H1 (cell line): ENCODE results near the gene PIK3C2G. TPM values are rescaled to one million over a fixed set of nuclear protein-coding genes. Genes with fewer than 3 reads are reported as not detected.

Experiments used
- CTCF ChIA-PET: fragments of 300-600 bp; sonication (Branson Sonifier 250); formaldehyde crosslinking; loops from one replicate; lab custom pipeline; 2021; ENCODE audit not compliant: partially characterized antibody; lab: Charles Lee
- POLR2A ChIA-PET: fragments of 300-600 bp; sonication (Branson Sonifier 250); formaldehyde crosslinking; loops from one replicate; lab custom pipeline; 2021; ENCODE audit warnings: inconsistent platforms; ENCODE audit not compliant: partially characterized antibody; lab: Charles Lee
- DNase-seq, 2 experiments: peaks; one replicate each; pipeline versions ENCODE4 v3.0.0 to v3.0.0-alpha.2; 2010 to 2022; ENCODE audit warnings: low spot score in 2 of 2, low read depth in 1 of 2, mixed read lengths in 1 of 2
- FAIRE-seq: peaks from 2 replicates; lab custom pipeline; 2011; peaks lifted over from hg19 to GRCh38; lab: Jason Lieb, UNC
- H2AFZ ChIP-seq: 2 replicates; pipeline ENCODE4 v1.8.1; 2012; ENCODE audit warnings: low read length, inconsistent platforms
- H2AK5ac ChIP-seq: 2 replicates; pipeline ENCODE4 v1.6.1; 2013; ENCODE audit warnings: low read depth, low read length
- H2BK120ac ChIP-seq: replicated peaks from 2 replicates; pipeline ENCODE3; 2013; ENCODE audit warnings: low read depth, low read length, inconsistent platforms
- H2BK12ac ChIP-seq: 2 replicates; pipeline ENCODE4 v1.6.1; 2013; ENCODE audit warnings: low read depth, low read length
- H2BK15ac ChIP-seq: 2 replicates; pipeline ENCODE4 v1.6.1; 2013; ENCODE audit warnings: low read length
- H2BK20ac ChIP-seq: 2 replicates; pipeline ENCODE4 v1.6.1; 2013; ENCODE audit warnings: low read length
- H2BK5ac ChIP-seq: 2 replicates; pipeline ENCODE4 v1.6.1; 2013; ENCODE audit warnings: low read depth, low read length
- H3K14ac ChIP-seq: 2 replicates; pipeline ENCODE4 v1.6.1; 2013; ENCODE audit warnings: inconsistent platforms; ENCODE audit not compliant: insufficient read length
- H3K18ac ChIP-seq: 2 replicates; pipeline ENCODE4 v1.6.1; 2013; ENCODE audit warnings: low read length; ENCODE audit errors: extremely low read depth
- H3K23ac ChIP-seq: 2 replicates; pipeline ENCODE4 v1.6.1; 2013; ENCODE audit warnings: inconsistent platforms; ENCODE audit not compliant: insufficient read length
- H3K23me2 ChIP-seq: 2 replicates; pipeline ENCODE4 v1.6.1; 2013; ENCODE audit warnings: low read depth, low read length
- H3K27ac ChIP-seq: 2 replicates; pipeline ENCODE4 v1.6.1; 2011; ENCODE audit warnings: low read depth, low read length, inconsistent platforms
- H3K27me3 ChIP-seq, 4 experiments: replicated peaks in 1 of 4; 1 replicate in 1 of 4; 2 replicates in 3 of 4; pipeline versions ENCODE4 v1.6.1 to v1.8.1; 2011 to 2013; ENCODE audit warnings: low read length in 3 of 4, mild to moderate bottlenecking in 3 of 4, inconsistent platforms in 2 of 4, mixed read lengths in 2 of 4, moderate library complexity in 1 of 4; ENCODE audit not compliant: control insufficient read depth in 3 of 4, insufficient read depth in 3 of 4; ENCODE audit errors: extremely low read depth in 1 of 4
- H3K36me3 ChIP-seq, 4 experiments: 2 replicates each; pipeline versions ENCODE4 v1.6.1 to v1.8.1; 2011 to 2013; ENCODE audit warnings: mild to moderate bottlenecking in 4 of 4, low read length in 3 of 4, moderate library complexity in 2 of 4, control low read depth in 1 of 4, inconsistent platforms in 1 of 4; ENCODE audit not compliant: insufficient read depth in 4 of 4, control insufficient read depth in 2 of 4
- H3K4ac ChIP-seq: replicated peaks from 2 replicates; pipeline ENCODE3; 2013; ENCODE audit warnings: low read length, low read depth, mixed read lengths, inconsistent platforms; ENCODE audit not compliant: insufficient read length
- H3K4me1 ChIP-seq, 4 experiments: replicated peaks in 1 of 4; 1 replicate in 1 of 4; 2 replicates in 3 of 4; pipeline versions ENCODE4 v1.6.1 to v1.8.1; 2011 to 2013; ENCODE audit warnings: low read length in 3 of 4, inconsistent platforms in 2 of 4, mixed read lengths in 1 of 4; ENCODE audit not compliant: insufficient read depth in 4 of 4, control insufficient read depth in 3 of 4
- H3K4me2 ChIP-seq, 2 experiments: 2 replicates each; pipeline versions ENCODE4 v1.6.1 to v1.8.1; 2011 to 2013; ENCODE audit warnings: low read depth in 2 of 2, low read length in 2 of 2, control low read depth in 1 of 2, inconsistent platforms in 1 of 2, mild to moderate bottlenecking in 1 of 2; ENCODE audit not compliant: insufficient read depth in 1 of 2
- H3K4me3 ChIP-seq, 4 experiments: fragments of 200-600, 300-600 bp in 1 of 4; sonication (generic), shearing (Covaris generic), sonication (Bioruptor Twin) in 1 of 4; 2 replicates each; pipeline versions ENCODE4 v1.5.1 to v1.8.1; 2011 to 2016; ENCODE audit warnings: low read length in 4 of 4, low read depth in 3 of 4, control low read depth in 2 of 4, inconsistent platforms in 2 of 4, mild to moderate bottlenecking in 2 of 4, mixed read lengths in 1 of 4, moderate library complexity in 1 of 4; ENCODE audit not compliant: insufficient read depth in 2 of 4; ENCODE audit errors: extremely low read depth in 1 of 4
- H3K56ac ChIP-seq: replicated peaks from 2 replicates; pipeline ENCODE3; 2013; ENCODE audit warnings: low read depth, mild to moderate bottlenecking, mixed read lengths, low read length, inconsistent platforms; ENCODE audit not compliant: insufficient read length
- H3K79me1 ChIP-seq: 2 replicates; pipeline ENCODE4 v1.6.1; 2013; ENCODE audit warnings: low read depth, low read length, control low read depth
- H3K79me2 ChIP-seq, 2 experiments: 2 replicates each; pipeline versions ENCODE4 v1.6.1 to v1.8.1; 2012 to 2013; ENCODE audit warnings: low read length in 2 of 2, mild to moderate bottlenecking in 2 of 2, inconsistent platforms in 1 of 2; ENCODE audit not compliant: insufficient read depth in 2 of 2, control insufficient read depth in 1 of 2
- H3K9ac ChIP-seq, 4 experiments: replicated peaks in 1 of 4; 1 replicate in 1 of 4; 2 replicates in 3 of 4; pipeline versions ENCODE4 v1.6.1 to v1.8.1; 2011 to 2013; ENCODE audit warnings: low read depth in 3 of 4, low read length in 3 of 4, control low read depth in 2 of 4, mild to moderate bottlenecking in 2 of 4, moderate library complexity in 2 of 4, inconsistent platforms in 1 of 4; ENCODE audit errors: extremely low read depth in 1 of 4
- H3K9me3 ChIP-seq, 2 experiments: 2 replicates each; pipeline versions ENCODE4 v1.6.1 to v1.8.1; 2012 to 2013; ENCODE audit warnings: mild to moderate bottlenecking in 2 of 2, moderate library complexity in 2 of 2, control low read depth in 1 of 2, inconsistent platforms in 1 of 2, low read depth in 1 of 2, low read length in 1 of 2, mixed read lengths in 1 of 2; ENCODE audit not compliant: insufficient read depth in 2 of 2
- H4K20me1 ChIP-seq, 2 experiments: replicated peaks in 1 of 2; 2 replicates each; pipeline versions ENCODE3 to v1.8.1; 2011 to 2013; ENCODE audit warnings: inconsistent platforms in 2 of 2, low read length in 2 of 2, mild to moderate bottlenecking in 1 of 2; ENCODE audit not compliant: insufficient read depth in 2 of 2, control insufficient read depth in 1 of 2
- H4K5ac ChIP-seq: 2 replicates; pipeline ENCODE4 v1.6.1; 2013; ENCODE audit warnings: low read length, low read depth, mixed read lengths, inconsistent platforms; ENCODE audit not compliant: insufficient read length
- H4K8ac ChIP-seq: 2 replicates; pipeline ENCODE4 v1.8.0; 2013; ENCODE audit warnings: mild to moderate bottlenecking, moderate library complexity, low read length, inconsistent platforms; ENCODE audit not compliant: insufficient read depth; ENCODE audit errors: extremely low read depth
- H4K91ac ChIP-seq: replicated peaks from 2 replicates; pipeline ENCODE3; 2013; ENCODE audit warnings: low read length, mixed read lengths, inconsistent platforms; ENCODE audit not compliant: insufficient read length
- JUN ChIP-seq: IDR thresholded peaks from 2 replicates; pipeline ENCODE4 v1.6.1; 2011; ENCODE audit warnings: low read depth, mild to moderate bottlenecking, improper control_type of control experiment, low read length
- NRF1 ChIP-seq: IDR thresholded peaks from 2 replicates; pipeline ENCODE4 v1.6.1; 2011; ENCODE audit warnings: mild to moderate bottlenecking, low read depth, low read length, improper control_type of control experiment
- SP2 ChIP-seq: IDR thresholded peaks from 2 replicates; pipeline ENCODE4 v1.6.1; 2012; ENCODE audit warnings: mild to moderate bottlenecking, low read length, inconsistent platforms
- TBP ChIP-seq: IDR thresholded peaks from 2 replicates; pipeline ENCODE4 v1.6.1; 2011; ENCODE audit warnings: low read depth, low read length, improper control_type of control experiment
- WGBS, 2 experiments: shearing (Covaris generic) in 1 of 2; methylation state at CpG; one replicate each; pipeline versions ENCODE4 v1.1.6 to v1.1.7; 2013 to 2015; ENCODE audit warnings: low lambda C conversion rate in 2 of 2, mixed read lengths in 2 of 2, inconsistent platforms in 1 of 2, low coverage in 1 of 2, missing lambda C conversion rate in 1 of 2; ENCODE audit not compliant: insufficient replicate concordance in 2 of 2, insufficient coverage in 1 of 2, insufficient read length in 1 of 2; ENCODE audit errors: extremely low coverage in 1 of 2, missing lambda C conversion rate in 1 of 2; 5-methylcytosine and 5-hydroxymethylcytosine counted together
- polyA plus RNA-seq, 7 experiments: library from polyadenylated mRNA; depleted of rRNA in 3 of 7; stranded (reverse) in 5 of 7; unstranded in 2 of 7; fragments of >200 nt in 5 of 7; fragments of 200-250 nt in 2 of 7; gene quantifications; 1 replicate in 5 of 7; 2 replicates in 1 of 7; 4 replicates in 1 of 7; pipeline versions ENCODE4 v1.2.1 to v1.2.3, GENCODE V29; 2011 to 2013; ENCODE audit warnings: missing spikeins in 2 of 7, mixed read lengths in 2 of 7
- total RNA-seq: library from RNA; stranded (reverse); fragmentation: NEBNext Ultra II Directional; extraction: Animal tissue kit (Norgen Biotek cat#: 25700); gene quantifications from 2 replicates; pipeline ENCODE4 v1.2.1, GENCODE V29; 2021
- TF ChIP-seq, protein P1 (sequence below): IDR thresholded peaks from 2 replicates; pipeline ENCODE4 v1.6.1; 2011; ENCODE audit warnings: low read depth, mild to moderate bottlenecking, low read length; ENCODE audit not compliant: insufficient read depth

Gene PIK3C2G
- total and polyA plus RNA-seq, 2 of the 8 experiments (the other 6 are each of a cell fraction or from before 2014, with no cell fraction given): not detected

GRCh38 chr12:18564306-18564705, 303.0 kb downstream of the PIK3C2G start:
- no peak overlapping the region for H2AK5ac ChIP-seq
- no peak overlapping the region for H3K23ac ChIP-seq
- H4K8ac ChIP-seq: no peak overlapping the region
- no peaks in the 10 kb centered on the region for H4K20me1 ChIP-seq
- H3K4me1 ChIP-seq: no peaks in the 10 kb centered on the region
- H2BK15ac ChIP-seq: no peak overlapping the region
- ChIA-PET CTCF (interaction anchor here (0.6 to 1.6 kb wide), 4 partner anchors 15 to 827 kb away, joined by 3 read pairs; no protein-coding TSS in a partner anchor), POLR2A (no interaction called here)
- no peak overlapping the region for H3K9ac ChIP-seq
- H3K18ac ChIP-seq: no peak overlapping the region
- no peak overlapping the region for H3K4me2 ChIP-seq
- H3K4me3 ChIP-seq: no peak overlapping the region
- WGBS, 2 experiments: 92% methylated on average over 1 of the region's 1 CpG; no CpG with 5 or more reads in 1 of the 2 experiments
- H4K5ac ChIP-seq: no peak overlapping the region
- H3K27ac ChIP-seq: no peak overlapping the region
- H3K27me3 ChIP-seq: no peaks in the 10 kb centered on the region
- H4K91ac ChIP-seq: no peak overlapping the region
- DNase-seq (no peak), FAIRE-seq (no peak)
- H2AFZ ChIP-seq: no peak overlapping the region
- H2BK5ac ChIP-seq: no peak overlapping the region
- H2BK20ac ChIP-seq: no peak overlapping the region
- H3K56ac ChIP-seq: no peak overlapping the region
- no peak overlapping the region for H2BK120ac ChIP-seq
- no peak for TF ChIP-seq JUN
- TF ChIP-seq TBP: no peak
- TF ChIP-seq, protein P1, sequence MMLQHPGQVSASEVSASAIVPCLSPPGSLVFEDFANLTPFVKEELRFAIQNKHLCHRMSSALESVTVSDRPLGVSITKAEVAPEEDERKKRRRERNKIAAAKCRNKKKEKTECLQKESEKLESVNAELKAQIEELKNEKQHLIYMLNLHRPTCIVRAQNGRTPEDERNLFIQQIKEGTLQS: no peak
- TF ChIP-seq NRF1: no peak
- no peak for TF ChIP-seq SP2
- H3K36me3 ChIP-seq: no peaks in the 10 kb centered on the region
- H3K23me2 ChIP-seq: no peaks in the 10 kb centered on the region
- no peaks in the 10 kb centered on the region for H3K79me1 ChIP-seq
- no peaks in the 10 kb centered on the region for H3K9me3 ChIP-seq
- no peaks in the 10 kb centered on the region for H3K79me2 ChIP-seq
- H2BK12ac ChIP-seq: no peak overlapping the region
- no peak overlapping the region for H3K14ac ChIP-seq
- H3K4ac ChIP-seq: no peak overlapping the region
